HG03558 (cell line): ENCODE measurements around the gene GABBR2.
"Not testable (repeated sequence)": the region's sequence is repeated elsewhere in the genome, so short reads cannot be mapped to it uniquely, and the experiment has no call there.

ENCODE experiments used
- ATAC-seq: cut with Tn5 transposase; IDR thresholded peaks from one replicate; pipeline ENCODE4 v1.9.1; 2021; ENCODE audit warnings: moderate number of reproducible peaks; ENCODE audit not compliant: unreplicated experiment; ENCODE audit errors: extremely low read depth

The GABBR2 gene

DNA sequence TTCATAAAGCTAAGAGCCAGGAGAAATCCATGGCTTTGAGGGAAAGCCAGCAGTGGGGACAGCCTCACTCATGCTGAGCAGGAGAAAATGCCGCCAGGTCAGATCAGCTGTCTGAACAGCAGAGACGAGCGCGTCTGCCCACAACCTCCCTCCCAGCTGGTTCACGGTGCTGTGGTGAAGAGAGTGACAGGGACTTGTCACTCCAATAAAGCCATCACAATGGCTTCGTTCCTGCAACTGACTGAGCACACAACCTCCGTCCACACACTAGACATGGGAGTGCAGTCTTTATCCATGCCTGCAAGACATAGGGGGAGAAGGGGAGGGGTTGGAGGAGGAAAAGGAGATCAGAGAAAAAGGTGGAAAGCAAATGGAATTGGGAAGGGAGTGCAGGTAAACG lies 206.9 kb downstream of the GABBR2 start:
- no peak for ATAC-seq

GRCh38 chr9:98501259-98501658 lies 207.5 kb downstream of the GABBR2 start:
- not testable (repeated sequence) for ATAC-seq

DNA sequence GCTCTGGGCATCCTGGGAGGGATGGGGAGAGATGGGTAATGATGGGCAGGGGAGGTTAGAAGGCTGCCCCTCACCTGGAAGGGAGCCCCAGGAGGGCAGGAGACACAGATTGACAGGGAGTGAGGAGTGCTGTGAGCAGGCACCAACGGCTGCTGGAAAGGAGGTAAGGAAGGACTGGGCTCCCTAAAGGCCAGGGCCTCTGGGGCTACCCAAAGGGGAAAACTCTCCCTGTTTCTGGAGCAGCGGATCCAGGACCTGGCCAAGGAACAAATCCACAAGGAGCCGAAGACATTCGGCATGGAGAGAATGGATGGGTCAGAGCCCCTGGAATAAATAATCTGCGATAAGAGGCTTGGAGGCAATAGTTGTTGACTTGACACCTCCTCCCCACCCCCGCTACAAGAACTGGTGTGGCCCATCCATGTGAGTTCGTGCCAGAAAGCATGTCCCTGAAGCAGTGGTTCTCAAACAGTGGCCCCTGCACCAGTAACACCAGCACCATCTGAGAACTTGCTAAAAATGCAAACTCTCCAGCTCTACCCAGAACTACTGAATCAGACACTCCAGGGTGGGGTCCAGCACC lies 208.3 kb downstream of the GABBR2 start:
- no peak for ATAC-seq

- no peak for ATAC-seq
Observed at GRCh38 chr9:98495530-98495929, 213.2 kb downstream of the GABBR2 start.

GRCh38 chr9:98494852-98495251 lies 213.9 kb downstream of the GABBR2 start:
- no peak for ATAC-seq

DNA sequence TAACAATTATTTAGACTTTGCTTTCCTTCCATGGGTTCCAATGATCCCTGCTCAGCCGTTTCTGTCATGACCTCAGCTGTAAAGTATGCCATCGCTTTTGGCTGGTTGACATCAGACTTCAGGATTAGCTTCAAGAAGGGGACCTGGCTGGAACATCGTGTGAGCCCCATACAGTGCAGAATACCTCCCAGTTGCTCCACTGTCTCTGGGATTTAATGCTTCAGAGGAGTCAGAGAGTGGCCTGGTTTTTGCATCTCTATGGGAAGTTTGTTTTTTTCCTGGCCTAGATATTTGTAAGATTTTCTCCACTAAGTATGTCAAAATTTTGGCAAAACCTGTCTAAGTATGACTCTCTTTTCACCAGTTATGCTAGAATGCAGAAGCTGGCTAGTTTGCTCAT lies 216.9 kb downstream of the GABBR2 start:
- no peak for ATAC-seq

GRCh38 chr9:98491231-98491651 lies 217.5 kb downstream of the GABBR2 start:
- ATAC-seq, result no peak

- no peak for ATAC-seq
Observed at GRCh38 chr9:98488571-98489312, 220.0 kb downstream of the GABBR2 start.

GRCh38 chr9:98485706-98486105 lies 223.0 kb downstream of the GABBR2 start:
- no peak for ATAC-seq

DNA sequence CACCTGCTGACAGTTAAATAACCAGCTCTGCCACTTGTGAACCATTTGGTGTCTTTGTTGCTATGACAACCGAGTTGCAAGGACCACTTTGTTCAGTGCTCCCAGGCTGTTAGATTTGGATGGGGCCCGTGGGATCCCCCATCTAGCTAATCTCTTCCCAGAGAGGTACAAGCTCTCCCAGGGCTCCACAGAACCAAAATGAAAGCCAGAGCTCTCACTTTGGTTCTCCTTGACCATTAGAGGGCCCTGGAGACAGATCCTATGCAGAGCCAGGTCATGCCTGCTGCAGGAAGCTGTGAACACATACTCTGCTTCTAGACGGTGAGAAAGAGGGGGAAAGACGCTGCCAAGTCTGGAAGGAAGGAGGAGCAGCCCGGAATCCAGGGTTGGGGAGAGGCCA lies 224.6 kb downstream of the GABBR2 start:
- no peak for ATAC-seq

DNA sequence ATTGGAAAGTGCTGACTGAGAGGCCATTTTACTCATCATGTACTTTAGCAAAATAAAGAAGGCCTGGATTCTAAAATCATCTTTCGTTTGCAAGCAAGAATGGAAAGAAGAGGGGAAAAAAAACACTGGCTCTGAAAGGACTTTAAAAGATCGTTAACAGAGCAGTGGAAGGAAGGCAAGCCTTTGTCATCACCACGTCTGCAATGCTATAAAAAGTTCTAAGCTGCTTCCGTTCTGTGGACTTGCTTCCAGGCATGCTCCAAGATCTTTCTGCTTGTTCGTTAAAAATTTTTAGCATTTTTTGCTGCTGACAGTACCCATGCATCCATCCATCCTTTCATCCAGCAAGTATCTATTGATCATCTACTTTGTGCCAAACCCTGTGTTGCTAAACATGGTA lies 226.5 kb downstream of the GABBR2 start:
- no peak for ATAC-seq

DNA sequence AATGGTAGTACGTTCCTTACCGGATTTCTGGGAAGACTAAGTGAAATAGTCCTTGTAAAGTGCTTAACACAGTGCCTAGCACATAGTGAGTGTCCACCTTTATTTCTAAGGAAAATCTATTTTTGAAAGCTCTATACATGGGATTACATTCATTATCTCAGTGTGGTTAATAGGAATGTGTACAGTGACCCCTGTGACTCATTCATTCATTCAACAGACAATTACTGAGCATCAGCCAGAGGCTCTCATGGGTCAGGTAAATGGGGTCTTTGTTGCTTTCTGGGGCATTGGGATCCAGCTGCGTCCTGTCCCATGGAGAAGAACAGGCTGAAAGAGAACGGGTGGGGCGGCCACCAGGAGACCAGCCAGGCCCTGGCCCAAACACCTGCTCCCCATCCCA lies 227.1 kb downstream of the GABBR2 start:
- no peak for ATAC-seq

DNA sequence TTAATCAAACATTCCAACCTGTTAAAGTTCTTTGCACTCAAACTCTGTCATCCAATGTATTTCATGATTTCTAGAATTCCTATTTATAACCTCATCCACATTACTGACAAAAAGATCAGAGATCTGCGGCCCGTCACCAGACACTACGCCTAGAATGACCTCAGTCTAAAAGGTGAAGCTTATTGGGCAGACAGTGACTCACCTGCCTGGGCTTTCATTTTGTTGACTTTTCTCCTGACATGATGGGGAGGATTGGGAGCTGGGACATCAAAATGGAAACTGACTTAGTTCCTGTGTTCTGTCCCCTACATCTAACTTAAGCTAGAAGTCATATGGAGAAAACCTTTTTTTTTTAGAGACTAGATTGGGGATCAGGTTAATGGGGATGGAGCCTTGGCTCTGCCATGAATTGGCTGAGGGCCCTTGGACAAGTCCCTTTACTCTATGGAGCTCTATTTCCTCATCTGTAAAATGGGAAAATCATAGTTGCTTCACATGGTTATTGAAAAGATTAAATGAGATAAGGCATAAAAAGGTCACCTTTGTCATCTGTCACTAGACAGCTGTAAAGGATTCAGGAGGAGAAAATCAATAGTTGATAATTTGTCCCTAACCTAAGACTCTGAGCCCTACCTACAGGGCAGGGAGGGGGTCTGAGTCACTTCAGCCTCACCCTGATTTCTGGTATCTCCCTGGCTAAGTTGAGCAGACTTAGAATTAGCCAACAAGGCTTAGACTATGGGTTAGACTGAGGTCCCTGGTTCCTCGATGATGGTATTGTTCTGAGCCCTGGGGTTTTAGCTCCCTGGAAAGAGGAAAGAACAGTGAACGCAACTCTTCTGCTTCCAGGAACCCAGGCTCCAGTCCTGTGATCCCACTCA lies 228.5 kb downstream of the GABBR2 start:
- no peak for ATAC-seq

- ATAC-seq, result no peak
Observed at GRCh38 chr9:98479449-98479848, 229.3 kb downstream of the GABBR2 start.

DNA sequence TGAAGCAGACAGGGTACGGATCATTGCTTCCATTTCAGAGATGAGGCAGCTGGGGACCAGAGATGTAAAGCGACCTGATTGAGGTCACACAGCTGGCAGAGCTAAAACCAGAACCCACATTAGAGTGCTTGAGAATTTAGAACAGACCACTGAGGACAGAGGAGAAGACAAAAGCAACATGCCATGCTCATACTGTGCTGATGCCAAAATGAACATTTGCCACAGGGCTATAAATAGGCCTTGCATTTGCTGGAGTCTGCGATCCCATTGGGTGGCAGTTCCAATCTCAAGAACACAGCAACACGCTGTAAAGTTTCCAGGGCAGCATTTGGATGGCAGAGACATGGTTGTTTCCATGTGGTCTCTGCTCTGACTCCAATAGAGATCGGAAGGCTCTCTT lies 230.9 kb downstream of the GABBR2 start:
- no peak for ATAC-seq

GRCh38 chr9:98472216-98472615 lies 236.5 kb downstream of the GABBR2 start:
- no peak for ATAC-seq

DNA sequence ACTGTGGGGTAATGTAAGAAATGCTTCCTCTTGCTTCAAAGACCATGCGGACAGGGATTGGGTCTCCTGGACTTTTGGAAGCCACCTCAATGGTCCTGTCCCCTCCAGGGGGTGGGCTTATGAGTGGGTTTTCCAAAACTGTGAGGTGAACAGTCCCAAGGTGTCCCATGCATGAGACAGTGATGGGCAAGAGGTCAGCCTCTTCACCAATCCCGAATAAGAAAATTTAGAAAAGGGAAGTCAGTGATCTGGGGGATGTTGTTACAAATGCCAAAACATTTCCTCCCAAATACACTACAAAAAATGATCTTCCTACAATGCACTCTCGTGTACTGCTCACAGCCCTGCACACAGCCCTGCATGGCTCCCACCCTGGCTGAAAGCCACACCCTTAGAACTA lies 237.6 kb downstream of the GABBR2 start:
- no peak for ATAC-seq

DNA sequence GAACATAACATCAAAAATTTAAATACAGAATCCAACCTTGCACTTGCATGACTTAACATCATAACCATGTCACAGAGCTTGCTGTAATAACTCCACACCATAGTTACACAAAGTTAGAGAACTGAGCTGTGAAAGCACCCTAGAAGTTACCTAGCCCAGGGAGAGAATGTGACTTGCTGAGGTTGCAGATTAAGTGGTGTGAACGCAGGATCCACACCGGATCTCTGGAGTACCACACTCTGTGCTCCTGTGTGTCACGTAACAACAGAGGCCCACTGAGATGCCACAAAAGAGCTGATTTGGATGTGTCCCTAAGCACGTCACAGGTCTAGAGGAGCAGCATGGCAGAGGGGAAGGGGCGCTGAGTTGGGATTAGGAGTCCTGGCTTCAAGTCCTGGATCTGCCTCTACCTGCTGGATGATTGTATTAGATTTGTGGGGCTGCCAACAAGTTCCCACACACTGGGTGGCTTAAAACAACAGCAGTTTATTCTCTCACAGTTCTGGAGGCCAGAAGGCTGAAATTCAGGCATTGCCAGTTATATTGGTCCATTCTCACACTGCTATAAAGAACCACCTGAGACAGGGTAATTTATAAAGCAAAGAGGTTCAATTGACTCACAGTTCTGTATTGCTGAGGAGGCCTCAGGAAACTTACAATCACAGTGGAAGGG lies 240.0 kb downstream of the GABBR2 start:
- ATAC-seq, result no peak

- no peak for ATAC-seq
Observed at GRCh38 chr9:98465799-98466198, 242.9 kb downstream of the GABBR2 start.

- not testable (repeated sequence) for ATAC-seq
Observed at GRCh38 chr9:98464156-98464690, 244.5 kb downstream of the GABBR2 start.
